Nephron progenitor cell (in vitro differentiated cells): ENCODE results near the gene LMAN1L.
A peak's percentile ranks its signal among the peaks of the same experiment; 100 is the strongest.

Experiments
- DNase-seq: peaks from one replicate; pipeline ENCODE4 v3.0.0; 2021
- H3K27ac Mint-ChIP-seq: 2 replicates; pipeline ENCODE4 v1.8.0; 2021; ENCODE audit warnings: mild to moderate bottlenecking, moderate library complexity, mixed read lengths
- H3K27me3 Mint-ChIP-seq: 2 replicates; pipeline ENCODE4 v1.8.0; 2021; ENCODE audit warnings: mild to moderate bottlenecking, low read depth, mixed read lengths; ENCODE audit not compliant: poor library complexity
- H3K36me3 Mint-ChIP-seq: 2 replicates; pipeline ENCODE4 v1.8.0; 2021; ENCODE audit warnings: low read depth, mixed read lengths
- H3K4me1 Mint-ChIP-seq: 2 replicates; pipeline ENCODE4 v1.8.0; 2021; ENCODE audit warnings: mixed read lengths
- H3K4me3 Mint-ChIP-seq: 2 replicates; pipeline ENCODE4 v1.8.0; 2021; ENCODE audit warnings: mild to moderate bottlenecking, moderate library complexity, mixed read lengths
- H3K9me3 Mint-ChIP-seq: 2 replicates; pipeline ENCODE4 v1.8.0; 2021; ENCODE audit warnings: mild to moderate bottlenecking, moderate library complexity, mixed read lengths
- CTCF ChIP-seq: fragments of 200-600 bp; sonication (generic); IDR thresholded peaks from 2 replicates; pipeline ENCODE4 v1.5.0; 2021; ENCODE audit warnings: antibody characterized with exemption

LMAN1L gene

GRCh38 chr15:74826364-74826819 is 13.8 kb downstream of the LMAN1L start, which contains the start of gene CPLX3:
Gene CPLX3 (plus strand): TSS chr15:74826627. CDS start chr15:74826704, 77 bp downstream.
- no peak within 1 kb of the TSS for H3K4me3 Mint-ChIP-seq
- no peaks in the 10 kb centered on the region for H3K9me3 Mint-ChIP-seq
- TF ChIP-seq CTCF = no peak
- H3K4me1 Mint-ChIP-seq = peaks cover 2% of the 10 kb centered on the region
- peak; percentile 89 for DNase-seq
- H3K27me3 Mint-ChIP-seq = peaks cover 91% of the 10 kb centered on the region
- no peaks in the 10 kb centered on the region for H3K36me3 Mint-ChIP-seq
- no peak within 1 kb of the TSS for H3K27ac Mint-ChIP-seq

- DNase-seq = no peak
- peaks cover 8% of the 10 kb centered on the region for H3K4me1 Mint-ChIP-seq
- no peak for TF ChIP-seq CTCF
- H3K36me3 Mint-ChIP-seq = no peaks in the 10 kb centered on the region
- no peak overlapping the region for H3K4me3 Mint-ChIP-seq
- H3K9me3 Mint-ChIP-seq = no peaks in the 10 kb centered on the region
- H3K27ac Mint-ChIP-seq = no peak overlapping the region
- H3K27me3 Mint-ChIP-seq = peaks cover 88% of the 10 kb centered on the region
Measured at GRCh38 chr15:74826921-74827320, 14.3 kb downstream of the LMAN1L start.

GRCh38 chr15:74827614-74828013 is 15.0 kb downstream of the LMAN1L start:
- H3K27ac Mint-ChIP-seq = no peak overlapping the region
- H3K4me1 Mint-ChIP-seq = peaks cover 15% of the 10 kb centered on the region
- H3K4me3 Mint-ChIP-seq = no peak overlapping the region
- H3K27me3 Mint-ChIP-seq = peaks cover 82% of the 10 kb centered on the region
- no peak for TF ChIP-seq CTCF
- DNase-seq = no peak
- H3K36me3 Mint-ChIP-seq = no peaks in the 10 kb centered on the region
- no peaks in the 10 kb centered on the region for H3K9me3 Mint-ChIP-seq

GRCh38 chr15:74828835-74829234 is 16.2 kb downstream of the LMAN1L start:
- Mint-ChIP-seq H3K36me3 (no peaks in the 10 kb centered on the region), H3K27ac (no peak overlapping the region), H3K27me3 (peaks cover 76% of the 10 kb centered on the region), H3K4me3 (no peak overlapping the region), H3K4me1 (peaks cover 25% of the 10 kb centered on the region), H3K9me3 (no peaks in the 10 kb centered on the region)
- no peak for TF ChIP-seq CTCF
- no peak for DNase-seq

- no peak for DNase-seq
- H3K4me3 Mint-ChIP-seq = no peak overlapping the region
- H3K27me3 Mint-ChIP-seq = peaks cover 69% of the 10 kb centered on the region
- H3K36me3 Mint-ChIP-seq = no peaks in the 10 kb centered on the region
- H3K9me3 Mint-ChIP-seq = no peaks in the 10 kb centered on the region
- TF ChIP-seq CTCF = no peak
- no peak overlapping the region for H3K27ac Mint-ChIP-seq
- peaks cover 27% of the 10 kb centered on the region for H3K4me1 Mint-ChIP-seq
Measured at GRCh38 chr15:74829486-74829885, 16.9 kb downstream of the LMAN1L start.

GRCh38 chr15:74829991-74830390 is 17.4 kb downstream of the LMAN1L start:
- no peak for TF ChIP-seq CTCF
- no peak for DNase-seq
- H3K9me3 Mint-ChIP-seq = no peaks in the 10 kb centered on the region
- no peak overlapping the region for H3K4me3 Mint-ChIP-seq
- H3K4me1 Mint-ChIP-seq = peaks cover 32% of the 10 kb centered on the region
- H3K36me3 Mint-ChIP-seq = no peaks in the 10 kb centered on the region
- no peak overlapping the region for H3K27ac Mint-ChIP-seq
- H3K27me3 Mint-ChIP-seq = peaks cover 64% of the 10 kb centered on the region
